Measurements from ENCODE around the gene ANKRD6. TPM values are rescaled to one million over a fixed set of nuclear protein-coding genes. Genes with fewer than 3 reads are reported as not detected.

The ANKRD6 gene
- total RNA-seq, 4 donors from 2014 or later: 9.3 to 26.0 (median 12.4) TPM

- DNase-seq (ENCODE audit: low spot score) (no peak), ATAC-seq (ENCODE audit: low FRiP score) (no peak)
- TF ChIP-seq, protein P1, sequence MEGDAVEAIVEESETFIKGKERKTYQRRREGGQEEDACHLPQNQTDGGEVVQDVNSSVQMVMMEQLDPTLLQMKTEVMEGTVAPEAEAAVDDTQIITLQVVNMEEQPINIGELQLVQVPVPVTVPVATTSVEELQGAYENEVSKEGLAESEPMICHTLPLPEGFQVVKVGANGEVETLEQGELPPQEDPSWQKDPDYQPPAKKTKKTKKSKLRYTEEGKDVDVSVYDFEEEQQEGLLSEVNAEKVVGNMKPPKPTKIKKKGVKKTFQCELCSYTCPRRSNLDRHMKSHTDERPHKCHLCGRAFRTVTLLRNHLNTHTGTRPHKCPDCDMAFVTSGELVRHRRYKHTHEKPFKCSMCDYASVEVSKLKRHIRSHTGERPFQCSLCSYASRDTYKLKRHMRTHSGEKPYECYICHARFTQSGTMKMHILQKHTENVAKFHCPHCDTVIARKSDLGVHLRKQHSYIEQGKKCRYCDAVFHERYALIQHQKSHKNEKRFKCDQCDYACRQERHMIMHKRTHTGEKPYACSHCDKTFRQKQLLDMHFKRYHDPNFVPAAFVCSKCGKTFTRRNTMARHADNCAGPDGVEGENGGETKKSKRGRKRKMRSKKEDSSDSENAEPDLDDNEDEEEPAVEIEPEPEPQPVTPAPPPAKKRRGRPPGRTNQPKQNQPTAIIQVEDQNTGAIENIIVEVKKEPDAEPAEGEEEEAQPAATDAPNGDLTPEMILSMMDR (IDR thresholded peaks at IDR 0.05): no peak
Observed at GRCh38 chr6:89680150-89680549, 247.2 kb downstream of the ANKRD6 start.

- DNase-seq (ENCODE audit: low spot score): no peak
- no peak for ATAC-seq (ENCODE audit: low FRiP score)
- TF ChIP-seq, protein P1 (IDR thresholded peaks at IDR 0.05): no peak
Observed at GRCh38 chr6:89680551-89680950, 247.6 kb downstream of the ANKRD6 start.

- no peak for ATAC-seq (ENCODE audit: low FRiP score)
- TF ChIP-seq, protein P1 (IDR thresholded peaks at IDR 0.05): no peak
- DNase-seq (ENCODE audit: low spot score): no peak
Observed at GRCh38 chr6:89681983-89682564, 249.1 kb downstream of the ANKRD6 start.

DNA sequence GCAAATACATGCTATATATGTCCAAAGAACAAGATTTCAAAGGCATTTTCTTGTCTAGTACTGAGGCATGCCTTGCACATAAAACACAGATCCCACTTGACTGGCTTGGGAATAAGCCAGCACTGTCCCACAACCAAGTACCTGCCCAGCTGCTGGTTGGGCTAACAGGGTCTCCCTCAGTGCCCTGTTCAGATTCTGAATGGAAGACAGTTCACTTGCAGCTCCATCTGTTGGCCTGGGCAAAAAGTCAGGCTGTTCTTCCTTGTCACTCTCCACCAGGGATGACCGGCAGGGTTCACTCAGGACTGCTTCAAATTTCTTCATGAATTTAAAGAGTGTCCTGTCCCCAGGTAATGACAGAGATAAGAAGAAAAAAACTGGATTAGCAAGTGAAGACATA lies 250.0 kb downstream of the ANKRD6 start:
- ATAC-seq (ENCODE audit: low FRiP score) (no peak), DNase-seq (ENCODE audit: low spot score) (no peak)
- TF ChIP-seq, protein P1 (IDR thresholded peaks at IDR 0.05): no peak

Small RNAs within 50 kb of the gene (small RNA-seq; reads per million reads assigned to genes)
- not detected for gene RN7SL11P

Other genes starting within 250 kb of the ANKRD6 start
- gene GABRR1, start 215.8 kb upstream of the ANKRD6 start, total RNA-seq: not detected
- 1 to 10 TPM in 3 of 4 donors, under 1 TPM in 1; 0.50 to 2.4 (median 1.3) TPM for gene GABRR2, start 117.9 kb upstream of the ANKRD6 start, total RNA-seq
- gene UBE2J1, start 80.4 kb upstream of the ANKRD6 start, total RNA-seq: 10 to 100 TPM; 32.3 to 62.2 (median 39.8) TPM
- 10 to 100 TPM; 11.8 to 41.8 (median 16.5) TPM for gene RRAGD, start 20.9 kb upstream of the ANKRD6 start, total RNA-seq
- gene LYRM2, start 205.6 kb downstream of the ANKRD6 start, total RNA-seq: 10 to 100 TPM; 12.7 to 21.3 (median 20.3) TPM

Data from omental fat pad (tissue), 4 donors.